SIG-M5 treated with dmso at 0.1 percent for 504 hours (cell line): ENCODE measurements around the gene AVPR2.

Source experiments
- DNase-seq: peaks from one replicate; lab custom pipeline; 2025; ENCODE audit not compliant: unreplicated experiment; lab: John Stamatoyannopoulos, UW

AVPR2 gene

GRCh38 chrX:153885208-153885787 is 19.2 kb upstream of the AVPR2 start:
- no peak for DNase-seq

DNA sequence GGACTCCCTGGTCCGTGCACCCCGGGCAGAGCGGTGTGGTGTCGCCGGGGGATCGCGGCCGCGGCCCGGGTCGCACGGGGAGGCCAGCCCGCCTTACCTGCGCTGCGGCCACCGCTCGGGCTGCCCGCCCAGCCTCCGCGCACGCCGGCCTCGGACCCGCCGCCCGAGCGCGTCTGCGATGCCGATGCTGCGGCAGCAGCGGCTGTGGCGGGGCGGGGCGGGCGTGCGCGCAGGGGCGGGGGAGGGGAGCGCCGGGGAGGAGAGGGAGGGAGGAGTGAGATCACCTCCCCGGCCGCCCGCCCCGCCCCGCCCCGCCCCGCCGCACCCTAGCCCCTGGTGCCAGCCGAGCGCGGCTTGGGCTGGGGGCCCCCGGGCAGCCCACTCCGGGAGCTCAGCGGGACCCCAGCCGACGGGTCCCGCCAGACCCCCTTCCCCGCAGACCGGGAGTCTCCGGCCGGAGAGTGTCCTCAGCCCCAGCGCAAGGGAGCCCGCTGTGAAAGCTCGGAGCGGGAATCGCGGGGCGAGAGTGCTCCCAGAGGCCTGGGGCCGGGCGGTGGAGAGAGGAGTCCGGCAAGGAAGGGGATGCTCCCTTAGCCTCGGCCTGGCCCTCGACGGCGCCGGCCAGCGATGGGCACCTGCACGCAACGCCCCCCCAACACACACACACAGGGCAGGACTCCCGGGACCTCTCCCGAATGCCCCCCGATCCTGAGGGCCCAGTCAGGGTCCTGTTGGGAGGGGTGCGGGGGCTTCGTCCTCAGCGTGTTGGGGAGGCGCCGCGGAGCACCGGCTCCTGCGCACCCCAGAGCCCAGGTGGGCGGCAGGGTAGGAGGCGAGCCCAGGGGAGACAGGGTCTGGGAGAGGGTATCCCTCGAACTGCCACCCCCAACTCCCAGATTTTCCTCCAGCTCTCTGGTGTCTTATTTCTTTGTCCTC is 18.2 kb upstream of the AVPR2 start, which contains the start of gene L1CAM:
TSS of gene L1CAM (minus strand) at position 206 of the 936 bp plus-strand sequence. CDS start 10,337 bp downstream, outside the sequence.
- no peak for DNase-seq

GRCh38 chrX:153886915-153887314 is 17.6 kb upstream of the AVPR2 start:
- no peak for DNase-seq

GRCh38 chrX:153887385-153887784 is 17.1 kb upstream of the AVPR2 start:
- DNase-seq = no peak

DNA sequence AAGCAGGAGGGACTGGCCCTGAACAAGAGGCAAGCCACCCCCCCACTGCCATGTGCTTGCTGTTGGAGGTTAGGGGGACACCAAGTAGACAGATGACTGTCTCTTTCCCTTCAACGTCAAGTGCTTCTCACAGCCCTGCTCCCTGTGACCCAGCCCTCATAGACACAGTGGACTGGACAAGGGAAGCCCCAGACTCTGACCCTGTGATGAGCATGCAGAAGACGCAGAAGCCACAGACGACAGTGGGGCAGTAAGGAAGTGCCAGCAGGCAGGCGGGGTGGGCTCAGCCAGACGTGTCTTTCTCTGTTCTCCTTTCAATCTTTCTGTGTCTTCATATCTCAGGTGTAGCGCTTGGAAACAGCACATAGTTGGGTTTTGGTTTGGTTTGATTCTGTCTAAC is 16.1 kb upstream of the AVPR2 start:
- DNase-seq = no peak

- no peak for DNase-seq
Measured at GRCh38 chrX:153889123-153889522, 15.3 kb upstream of the AVPR2 start.

- DNase-seq = no peak
Measured at GRCh38 chrX:153897899-153898298, 6.6 kb upstream of the AVPR2 start.

DNA sequence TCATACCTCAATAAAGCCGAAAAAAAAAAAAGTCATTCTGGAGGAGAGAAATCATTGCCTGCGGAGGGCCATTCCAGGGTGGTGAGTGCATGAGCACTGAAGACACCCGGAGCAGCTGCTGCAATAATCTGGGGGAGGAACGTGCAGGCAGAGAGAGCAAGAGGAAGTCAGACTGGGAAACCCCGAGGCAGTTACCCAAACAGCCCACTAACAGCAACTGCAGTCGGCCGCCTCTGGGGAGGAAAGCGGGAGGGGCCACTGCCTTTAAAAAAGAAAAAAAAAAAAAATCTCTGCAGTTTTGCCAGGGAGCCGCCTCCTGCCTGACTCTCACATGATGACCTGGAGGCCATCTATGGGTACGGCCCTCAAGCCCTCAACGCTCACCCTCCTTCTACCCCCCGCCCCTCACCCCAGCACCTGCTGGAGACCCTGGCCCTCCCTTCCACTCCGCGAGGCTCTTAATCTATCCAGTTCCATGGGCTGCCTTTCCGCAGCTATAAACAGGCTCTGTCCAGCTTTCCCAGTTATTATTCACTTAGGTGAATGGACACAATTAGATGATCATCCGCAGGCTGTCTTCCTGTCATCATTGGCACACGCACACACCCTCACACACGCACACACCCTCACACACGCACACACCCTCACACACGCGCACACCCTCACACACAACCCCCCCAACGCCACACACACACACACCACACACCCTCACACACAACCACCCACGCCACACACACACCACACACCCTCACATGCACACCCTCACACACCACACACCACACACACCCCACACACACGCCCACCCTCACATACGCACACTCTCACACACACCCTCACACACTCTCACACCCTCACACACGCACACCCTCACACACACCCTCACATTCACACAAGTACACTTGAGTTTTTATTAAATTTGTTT is 3.4 kb upstream of the AVPR2 start:
- peak; percentile 89 for DNase-seq

GRCh38 chrX:153901753-153902140 is 2.7 kb upstream of the AVPR2 start:
- DNase-seq = no peak

DNA sequence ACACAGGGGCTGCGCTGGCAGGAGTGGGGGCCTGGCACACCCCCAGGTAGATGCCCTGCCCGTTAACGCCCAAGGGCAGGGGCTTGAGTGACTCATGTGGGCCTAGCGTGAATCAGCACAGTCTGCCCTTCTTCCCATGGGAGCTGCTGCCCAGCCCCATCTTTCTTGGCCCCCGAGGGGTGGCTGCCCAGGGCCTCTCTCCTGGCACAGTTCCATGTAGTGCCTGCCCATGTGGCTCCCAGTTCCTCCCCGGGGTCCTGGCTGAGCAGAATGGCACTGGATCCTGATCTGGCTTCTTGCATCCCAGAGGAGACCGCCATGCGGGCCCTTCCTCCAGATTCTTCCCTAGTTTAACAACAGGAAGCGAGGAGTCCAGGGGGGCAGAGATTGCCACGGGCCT is 2.1 kb upstream of the AVPR2 start:
- DNase-seq = no peak

GRCh38 chrX:153903238-153903980 is 1.1 kb upstream of the AVPR2 start:
- no peak for DNase-seq

DNA sequence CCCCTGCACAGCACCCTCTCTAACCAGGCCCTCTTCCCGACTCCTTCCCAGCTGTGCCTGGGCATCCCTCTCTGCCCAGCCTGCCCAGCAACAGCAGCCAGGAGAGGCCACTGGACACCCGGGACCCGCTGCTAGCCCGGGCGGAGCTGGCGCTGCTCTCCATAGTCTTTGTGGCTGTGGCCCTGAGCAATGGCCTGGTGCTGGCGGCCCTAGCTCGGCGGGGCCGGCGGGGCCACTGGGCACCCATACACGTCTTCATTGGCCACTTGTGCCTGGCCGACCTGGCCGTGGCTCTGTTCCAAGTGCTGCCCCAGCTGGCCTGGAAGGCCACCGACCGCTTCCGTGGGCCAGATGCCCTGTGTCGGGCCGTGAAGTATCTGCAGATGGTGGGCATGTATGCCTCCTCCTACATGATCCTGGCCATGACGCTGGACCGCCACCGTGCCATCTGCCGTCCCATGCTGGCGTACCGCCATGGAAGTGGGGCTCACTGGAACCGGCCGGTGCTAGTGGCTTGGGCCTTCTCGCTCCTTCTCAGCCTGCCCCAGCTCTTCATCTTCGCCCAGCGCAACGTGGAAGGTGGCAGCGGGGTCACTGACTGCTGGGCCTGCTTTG is 1.1 kb downstream of the AVPR2 start:
- no peak for DNase-seq

- DNase-seq = no peak
Measured at GRCh38 chrX:153906126-153906917, 1.8 kb downstream of the AVPR2 start.

- DNase-seq = no peak
Measured at GRCh38 chrX:153907456-153907855, 3.0 kb downstream of the AVPR2 start.

DNA sequence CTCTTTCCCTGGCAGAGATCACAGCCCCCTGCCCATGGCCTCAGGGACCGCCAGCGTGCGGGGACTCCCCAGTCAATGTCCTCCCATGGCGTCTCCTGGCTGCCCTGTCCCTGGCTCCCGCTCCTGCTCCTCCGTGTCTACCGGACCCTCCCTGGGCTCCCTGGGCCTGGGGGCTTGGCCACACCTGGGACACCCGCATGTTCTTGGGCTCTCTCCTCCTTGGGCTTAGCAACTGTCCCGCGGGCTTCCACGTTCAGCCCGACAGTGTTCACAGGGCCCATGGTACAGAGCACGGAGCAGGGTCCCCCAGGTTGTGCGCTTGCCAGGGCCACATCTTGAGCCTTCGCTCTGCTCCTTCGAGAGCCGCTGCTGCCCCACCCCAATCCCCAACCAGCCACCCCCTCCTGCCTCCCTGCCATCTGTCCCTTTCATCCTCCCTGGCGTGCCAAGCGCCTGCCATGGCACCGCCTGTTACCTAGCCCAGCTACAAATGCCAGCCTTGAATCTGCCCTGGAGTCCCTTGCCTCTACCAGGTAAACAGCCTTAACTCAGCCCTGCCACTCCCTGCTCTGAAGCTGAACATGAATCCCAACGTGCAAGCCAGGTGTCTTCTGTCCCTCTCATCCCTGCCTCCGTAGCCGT is 3.9 kb downstream of the AVPR2 start:
- no peak for DNase-seq

DNA sequence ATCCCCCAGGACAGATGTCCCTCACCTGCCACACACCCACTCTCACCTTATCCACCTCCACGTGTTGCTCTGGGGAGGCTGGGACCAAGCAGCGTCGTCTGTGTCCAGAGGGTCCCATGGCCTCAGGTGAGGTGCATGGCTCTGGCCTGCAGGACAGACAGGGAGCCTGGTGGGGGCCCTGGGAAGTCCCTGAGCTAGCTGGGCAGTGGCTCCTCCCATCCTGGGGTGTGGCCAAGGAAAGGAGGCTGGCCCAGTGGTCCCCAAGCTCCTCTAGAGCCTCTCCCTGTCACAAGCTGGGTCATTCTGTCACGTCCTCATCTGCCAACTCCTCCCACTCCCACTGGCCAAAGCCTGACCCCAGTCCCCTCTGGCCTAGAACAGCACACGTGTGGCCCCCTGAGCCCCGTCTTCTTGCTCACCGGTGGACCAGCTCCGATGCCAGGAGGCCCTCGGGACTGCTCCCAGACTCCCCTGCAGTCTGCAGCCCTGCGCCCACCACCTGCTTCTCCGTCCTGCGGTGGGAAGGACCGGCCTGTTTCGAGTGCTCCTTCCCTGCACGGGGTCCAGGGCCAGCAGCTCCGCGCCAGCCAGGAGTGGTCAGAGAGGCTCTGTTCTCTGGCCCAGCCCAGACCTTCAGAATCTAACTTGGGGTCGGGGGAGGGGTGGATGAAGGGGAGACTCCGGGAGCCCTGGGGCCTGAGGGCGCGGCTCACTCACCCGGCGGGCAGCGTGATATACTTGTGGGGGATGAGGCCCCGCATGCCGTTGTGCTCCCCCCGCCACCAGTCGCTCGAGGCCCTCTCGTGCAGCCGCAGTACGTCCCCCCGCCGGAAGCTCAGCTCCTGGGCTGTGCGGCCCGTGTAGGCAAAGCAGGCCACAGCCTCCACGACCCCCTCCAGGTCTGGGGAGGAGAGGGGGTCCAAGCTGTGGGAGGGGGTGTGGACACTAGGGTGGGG is 4.8 kb downstream of the AVPR2 start:
- no peak for DNase-seq

- DNase-seq = no peak
Measured at GRCh38 chrX:153909980-153910360, 5.5 kb downstream of the AVPR2 start.

GRCh38 chrX:153910446-153910845 is 6.0 kb downstream of the AVPR2 start:
- DNase-seq = no peak
